ENCODE results near the gene ZCCHC24. TPM values are rescaled to one million over a fixed set of nuclear protein-coding genes. Genes with fewer than 3 reads are reported as not detected.

Gene ZCCHC24
- total and polyA plus RNA-seq, 2 donors (not counting 3 experiments of a cell fraction or from before 2014, with no cell fraction given) = 5.2 to 8.4 TPM

DNA sequence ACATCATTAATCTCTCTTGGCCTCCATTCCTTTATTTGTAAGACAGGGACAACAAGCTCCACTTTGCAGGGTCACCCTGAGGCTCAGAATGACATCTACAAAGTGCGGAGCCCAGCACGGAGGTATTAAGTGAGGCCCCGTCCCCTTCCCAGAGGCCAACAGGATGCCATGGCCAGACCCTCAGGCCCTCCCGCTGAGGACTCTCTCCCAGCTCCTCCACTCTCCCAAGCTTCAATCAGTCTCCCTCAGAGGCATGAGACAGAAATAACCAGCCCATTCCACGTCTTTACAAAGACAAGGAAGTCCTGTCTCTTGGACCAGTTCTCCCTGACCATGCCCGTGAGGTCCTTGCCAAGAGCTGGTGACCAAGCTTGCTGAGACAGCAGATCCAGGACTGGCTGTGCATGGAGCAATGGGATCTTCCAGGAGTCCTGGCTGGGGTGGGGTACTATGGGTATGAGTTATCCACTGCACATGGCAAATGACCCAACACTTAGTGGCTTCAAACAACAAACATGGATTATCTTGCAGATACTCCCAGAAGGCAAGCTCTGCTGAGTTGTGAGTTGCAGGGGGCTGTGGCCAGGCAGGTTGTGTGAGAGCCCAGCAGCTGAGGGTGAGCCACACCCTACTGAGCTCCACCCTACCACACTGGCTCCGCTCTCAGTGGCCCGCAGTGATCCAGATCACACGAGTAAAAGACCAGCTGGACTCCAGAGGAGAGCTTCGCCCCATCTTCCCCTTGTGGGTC lies 102.4 kb downstream of the ZCCHC24 start:
- no peak overlapping the region for H3K4me3 ChIP-seq (replicated peaks in 1 of 3; ENCODE audit: insufficient read depth in 1 of 3, low read depth in 1 of 3, low read length in 3 of 3)
- no peak for TF ChIP-seq FOS (IDR thresholded peaks at IDR 0.05; ENCODE audit: borderline replicate concordance, insufficient read depth, low read length)
- no peak overlapping the region for H3K27ac ChIP-seq (ENCODE audit: insufficient read depth, low read depth, low read length)
- DNase-seq (ENCODE audit: low read depth, low spot score) = no peak
- no peaks in the 10 kb centered on the region for H3K36me3 ChIP-seq (ENCODE audit: control insufficient read depth in 2 of 2, extremely low read depth in 1 of 2, insufficient read depth in 2 of 2, low read length in 2 of 2)
- H3K27me3 ChIP-seq (ENCODE audit: control insufficient read depth in 2 of 2, insufficient read depth in 2 of 2, low read length in 2 of 2) = no peaks in the 10 kb centered on the region
- H3K79me2 ChIP-seq (ENCODE audit: control insufficient read depth, insufficient read depth, low read length) = peaks cover 6% of the 10 kb centered on the region
- no peak for FAIRE-seq
- H3K9me1 ChIP-seq (replicated peaks; ENCODE audit: control insufficient read depth, extremely low read depth, insufficient read depth, low read length) = no peaks in the 10 kb centered on the region
- BruUV-seq (replicated peaks) = no TSS peak
- dilution Hi-C loops (cut with MboI; ENCODE audit: extremely low pct_ligation_motif_present, low sequenced_read_pairs) (no loop called here), intact Hi-C loops (cut with micrococcal nuclease) (loop anchor here (10.0 kb wide), 1 partner anchor 588 kb away; no protein-coding TSS in a partner anchor)
- H3K9me3 ChIP-seq (replicated peaks; ENCODE audit: control insufficient read depth, insufficient read depth, low read length) = no peaks in the 10 kb centered on the region
- H3K4me2 ChIP-seq (ENCODE audit: insufficient read depth, low read length) = no peak overlapping the region
- ChIA-PET CTCF (interaction anchor here (1.0 to 1.1 kb wide), 2 partner anchors 9 to 15 kb away, joined by 3 read pairs; no protein-coding TSS in a partner anchor), POLR2A (no interaction called here)
- H2AFZ ChIP-seq (ENCODE audit: low read depth, low read length) = no peak overlapping the region
- H4K20me1 ChIP-seq (replicated peaks; ENCODE audit: control insufficient read depth, extremely low read depth, insufficient read depth, low read length) = no peaks in the 10 kb centered on the region
- no peak overlapping the region for H3K9ac ChIP-seq (replicated peaks; ENCODE audit: extremely low read depth, insufficient read depth, low read length)
- H3K4me1 ChIP-seq (ENCODE audit: control insufficient read depth, extremely low read depth, insufficient read depth, low read length) = peaks cover under 1% of the 10 kb centered on the region

DNA sequence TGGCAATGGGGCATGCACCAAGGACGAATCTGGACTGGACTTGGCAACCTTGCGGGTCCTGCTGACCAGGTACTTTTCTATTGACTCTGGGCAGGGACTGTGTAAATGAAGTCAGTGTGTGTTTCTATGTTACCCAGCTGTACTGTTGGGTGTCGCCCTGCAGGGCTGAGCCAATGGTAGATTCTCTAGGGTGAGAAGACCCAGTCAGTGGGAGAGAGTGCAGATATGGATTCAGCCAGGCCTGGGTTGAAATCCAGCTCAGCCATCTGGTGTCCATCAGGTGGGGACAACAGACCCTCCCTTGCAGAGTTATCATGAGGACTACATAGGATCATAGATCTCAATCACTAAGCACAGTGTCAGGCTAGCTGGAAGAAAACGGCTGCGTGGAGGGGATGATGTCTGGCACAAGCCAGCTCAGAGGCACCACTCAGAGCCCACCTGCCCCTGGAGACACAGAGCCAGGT lies 103.1 kb downstream of the ZCCHC24 start:
- intact Hi-C loops (cut with micrococcal nuclease) (loop anchor here (10.0 kb wide), 1 partner anchor 588 kb away; no protein-coding TSS in a partner anchor), dilution Hi-C loops (cut with MboI; ENCODE audit: extremely low pct_ligation_motif_present, low sequenced_read_pairs) (no loop called here)
- POLR2A ChIA-PET = no interaction called here
- H3K4me1 ChIP-seq (ENCODE audit: control insufficient read depth, extremely low read depth, insufficient read depth, low read length) = no peaks in the 10 kb centered on the region
- H3K9me1 ChIP-seq (replicated peaks; ENCODE audit: control insufficient read depth, extremely low read depth, insufficient read depth, low read length) = no peaks in the 10 kb centered on the region
- H3K9ac ChIP-seq (replicated peaks; ENCODE audit: extremely low read depth, insufficient read depth, low read length) = no peak overlapping the region
- H3K36me3 ChIP-seq (ENCODE audit: control insufficient read depth in 2 of 2, extremely low read depth in 1 of 2, insufficient read depth in 2 of 2, low read length in 2 of 2) = no peaks in the 10 kb centered on the region
- H3K4me3 ChIP-seq (replicated peaks in 1 of 3; ENCODE audit: insufficient read depth in 1 of 3, low read depth in 1 of 3, low read length in 3 of 3) = no peak overlapping the region
- H2AFZ ChIP-seq (ENCODE audit: low read depth, low read length) = no peak overlapping the region
- no peak overlapping the region for H3K27ac ChIP-seq (ENCODE audit: insufficient read depth, low read depth, low read length)
- no TSS peak for BruUV-seq (replicated peaks)
- H3K9me3 ChIP-seq (replicated peaks; ENCODE audit: control insufficient read depth, insufficient read depth, low read length) = no peaks in the 10 kb centered on the region
- no peaks in the 10 kb centered on the region for H3K79me2 ChIP-seq (ENCODE audit: control insufficient read depth, insufficient read depth, low read length)
- DNase-seq (ENCODE audit: low read depth, low spot score) (no peak), FAIRE-seq (no peak)
- CTCF ChIA-PET = interaction anchor here (1.0 kb wide), 1 partner anchor 14 kb away, joined by 3 read pairs; no protein-coding TSS in a partner anchor
- H4K20me1 ChIP-seq (replicated peaks; ENCODE audit: control insufficient read depth, extremely low read depth, insufficient read depth, low read length) = no peaks in the 10 kb centered on the region
- TF ChIP-seq MYC (IDR thresholded peaks at IDR 0.05; ENCODE audit: low read depth, low read length) = no peak
- no peak for TF ChIP-seq JUN (IDR thresholded peaks at IDR 0.05; ENCODE audit: borderline replicate concordance, insufficient read depth, insufficient read length, low read depth)
- TF ChIP-seq, protein P1, sequence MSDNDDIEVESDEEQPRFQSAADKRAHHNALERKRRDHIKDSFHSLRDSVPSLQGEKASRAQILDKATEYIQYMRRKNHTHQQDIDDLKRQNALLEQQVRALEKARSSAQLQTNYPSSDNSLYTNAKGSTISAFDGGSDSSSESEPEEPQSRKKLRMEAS (IDR thresholded peaks at IDR 0.05; ENCODE audit: insufficient read depth, insufficient read length) = no peak
- TF ChIP-seq EZH2 (IDR thresholded peaks at IDR 0.05; ENCODE audit: borderline replicate concordance, low read depth, low read length, severe bottlenecking) = no peak
- no peak for TF ChIP-seq GATA2 (IDR thresholded peaks at IDR 0.05; ENCODE audit: insufficient read depth, insufficient read length, low read depth, low read length)
- TF ChIP-seq POLR2AphosphoS5 (IDR thresholded peaks at IDR 0.05; ENCODE audit: insufficient read depth, low read depth, low read length) = no peak
- TF ChIP-seq FOS (IDR thresholded peaks at IDR 0.05; ENCODE audit: borderline replicate concordance, insufficient read depth, low read length) = no peak
- no peak for TF ChIP-seq POLR2A (IDR thresholded peaks at IDR 0.05; ENCODE audit: low read depth, low read length)
- TF ChIP-seq, protein P2, sequence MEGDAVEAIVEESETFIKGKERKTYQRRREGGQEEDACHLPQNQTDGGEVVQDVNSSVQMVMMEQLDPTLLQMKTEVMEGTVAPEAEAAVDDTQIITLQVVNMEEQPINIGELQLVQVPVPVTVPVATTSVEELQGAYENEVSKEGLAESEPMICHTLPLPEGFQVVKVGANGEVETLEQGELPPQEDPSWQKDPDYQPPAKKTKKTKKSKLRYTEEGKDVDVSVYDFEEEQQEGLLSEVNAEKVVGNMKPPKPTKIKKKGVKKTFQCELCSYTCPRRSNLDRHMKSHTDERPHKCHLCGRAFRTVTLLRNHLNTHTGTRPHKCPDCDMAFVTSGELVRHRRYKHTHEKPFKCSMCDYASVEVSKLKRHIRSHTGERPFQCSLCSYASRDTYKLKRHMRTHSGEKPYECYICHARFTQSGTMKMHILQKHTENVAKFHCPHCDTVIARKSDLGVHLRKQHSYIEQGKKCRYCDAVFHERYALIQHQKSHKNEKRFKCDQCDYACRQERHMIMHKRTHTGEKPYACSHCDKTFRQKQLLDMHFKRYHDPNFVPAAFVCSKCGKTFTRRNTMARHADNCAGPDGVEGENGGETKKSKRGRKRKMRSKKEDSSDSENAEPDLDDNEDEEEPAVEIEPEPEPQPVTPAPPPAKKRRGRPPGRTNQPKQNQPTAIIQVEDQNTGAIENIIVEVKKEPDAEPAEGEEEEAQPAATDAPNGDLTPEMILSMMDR (IDR thresholded peaks at IDR 0.05; ENCODE audit: extremely low read depth in 1 of 2, insufficient read depth in 1 of 2, low read depth in 1 of 2, low read length in 2 of 2) = no peak
- no peaks in the 10 kb centered on the region for H3K27me3 ChIP-seq (ENCODE audit: control insufficient read depth in 2 of 2, insufficient read depth in 2 of 2, low read length in 2 of 2)
- H3K4me2 ChIP-seq (ENCODE audit: insufficient read depth, low read length) = no peak overlapping the region

Data from endothelial cell of umbilical vein (primary cell).